ENCODE measurements around the gene UBAC1.
A peak's percentile ranks its signal among the peaks of the same experiment; 100 is the strongest.
"Not testable (repeated sequence)": the region's sequence is repeated elsewhere in the genome, so short reads cannot be mapped to it uniquely, and the experiment has no call there.

UBAC1 gene

DNA sequence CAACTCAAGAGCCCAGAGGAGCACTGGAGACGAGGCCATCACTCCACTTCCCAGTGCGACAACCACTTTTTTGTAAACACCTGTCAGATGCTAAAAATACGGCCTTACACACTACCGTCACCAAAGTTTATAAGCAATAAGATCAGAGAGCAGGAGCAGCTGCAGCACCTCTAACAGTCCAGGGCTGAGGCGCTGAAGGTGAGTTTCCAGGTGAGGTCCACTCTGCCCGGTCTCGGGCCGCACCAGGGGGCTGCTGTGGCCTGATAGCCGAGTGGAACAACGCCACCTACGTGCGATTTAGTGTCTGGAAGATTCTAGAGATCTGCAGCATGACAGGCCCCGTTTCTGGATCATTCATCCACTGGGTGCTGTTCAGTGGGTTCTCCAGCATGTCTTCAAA lies 28.1 kb downstream of the UBAC1 start:
- DNase-seq: no peak

DNA sequence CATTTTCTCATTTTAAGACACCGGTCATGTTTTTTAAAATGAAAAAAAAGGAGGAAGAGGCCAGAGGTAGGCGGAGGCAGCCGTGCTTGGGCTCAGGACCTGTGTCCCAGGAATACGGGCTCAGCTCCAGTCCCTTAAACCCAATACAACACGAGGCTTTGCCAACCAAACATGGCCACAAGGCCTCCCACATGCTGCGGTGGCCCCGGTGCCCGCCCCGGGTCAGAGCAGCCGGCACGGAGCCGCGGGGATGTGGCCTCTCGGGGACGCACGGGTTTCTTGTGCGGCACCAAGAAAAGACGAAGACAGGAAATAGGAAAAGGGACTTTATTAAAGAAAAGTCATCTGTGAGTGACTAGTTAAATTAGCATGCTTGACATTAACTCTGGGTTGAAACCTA lies 28.5 kb downstream of the UBAC1 start:
- no peak for DNase-seq

DNA sequence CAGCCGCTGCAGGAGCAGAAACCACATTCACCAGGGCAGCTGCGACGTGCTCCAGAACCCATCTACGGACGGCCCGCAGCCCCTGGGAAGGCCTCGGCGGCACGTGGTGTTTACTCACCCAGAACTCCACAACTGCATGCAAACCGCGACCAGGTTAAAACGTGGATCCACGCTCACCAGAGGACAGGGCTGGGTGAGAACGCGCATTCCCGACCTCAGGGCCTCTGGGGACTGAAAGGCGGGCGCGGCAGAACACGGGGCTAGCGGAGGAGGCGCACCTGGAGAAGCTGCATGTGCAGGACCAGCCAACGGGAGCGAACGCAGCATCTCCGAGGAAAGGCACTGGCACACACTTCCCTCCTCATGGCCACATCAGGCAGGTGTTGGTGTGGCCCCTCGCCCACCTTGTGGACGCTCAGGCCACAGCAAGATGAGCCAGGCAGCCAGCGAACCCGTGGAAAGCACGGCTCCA lies 29.8 kb downstream of the UBAC1 start:
- no peak for DNase-seq

DNA sequence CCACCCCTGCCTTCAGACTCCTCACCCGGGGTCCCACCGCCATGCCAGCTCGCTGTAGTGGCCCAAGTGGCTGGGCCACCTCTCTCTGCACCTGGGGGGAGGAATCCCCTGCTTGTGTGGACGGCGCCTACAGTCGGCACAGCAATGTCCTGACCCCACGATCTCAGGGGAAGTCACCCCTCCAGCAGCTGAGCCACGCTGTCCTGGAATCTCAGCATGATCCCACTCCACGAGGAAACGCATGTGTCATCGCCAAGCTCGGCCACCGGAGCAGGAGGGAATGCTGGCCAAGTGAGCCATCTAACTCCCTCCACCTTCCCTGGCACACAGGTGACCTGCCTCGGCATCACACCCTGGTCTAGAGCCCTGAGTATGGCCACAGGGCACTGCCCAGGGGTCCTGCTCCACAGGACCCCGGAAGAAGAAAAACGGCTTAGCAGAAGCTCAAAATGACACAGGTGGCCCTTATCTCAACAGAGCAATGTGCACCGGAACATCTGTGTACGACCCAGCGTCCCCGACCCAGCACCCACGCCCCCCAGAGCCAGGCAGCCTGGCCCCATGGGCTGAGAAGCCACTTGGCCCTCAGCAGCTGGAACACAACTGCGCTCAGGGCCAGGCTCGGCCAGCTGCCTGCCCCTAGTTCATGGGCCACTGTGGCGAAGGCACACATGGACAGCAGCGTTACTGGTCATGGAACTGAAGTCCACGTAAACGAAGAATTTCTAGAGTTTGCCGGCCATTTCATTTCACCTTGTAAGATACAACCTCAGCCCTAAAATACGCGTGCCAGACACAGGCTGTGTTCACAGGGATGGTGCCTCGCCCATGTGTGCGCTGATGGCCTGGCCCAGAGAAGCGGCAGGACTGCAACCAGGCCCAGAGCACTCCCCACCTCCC lies 30.5 kb downstream of the UBAC1 start:
- DNase-seq: no peak

DNA sequence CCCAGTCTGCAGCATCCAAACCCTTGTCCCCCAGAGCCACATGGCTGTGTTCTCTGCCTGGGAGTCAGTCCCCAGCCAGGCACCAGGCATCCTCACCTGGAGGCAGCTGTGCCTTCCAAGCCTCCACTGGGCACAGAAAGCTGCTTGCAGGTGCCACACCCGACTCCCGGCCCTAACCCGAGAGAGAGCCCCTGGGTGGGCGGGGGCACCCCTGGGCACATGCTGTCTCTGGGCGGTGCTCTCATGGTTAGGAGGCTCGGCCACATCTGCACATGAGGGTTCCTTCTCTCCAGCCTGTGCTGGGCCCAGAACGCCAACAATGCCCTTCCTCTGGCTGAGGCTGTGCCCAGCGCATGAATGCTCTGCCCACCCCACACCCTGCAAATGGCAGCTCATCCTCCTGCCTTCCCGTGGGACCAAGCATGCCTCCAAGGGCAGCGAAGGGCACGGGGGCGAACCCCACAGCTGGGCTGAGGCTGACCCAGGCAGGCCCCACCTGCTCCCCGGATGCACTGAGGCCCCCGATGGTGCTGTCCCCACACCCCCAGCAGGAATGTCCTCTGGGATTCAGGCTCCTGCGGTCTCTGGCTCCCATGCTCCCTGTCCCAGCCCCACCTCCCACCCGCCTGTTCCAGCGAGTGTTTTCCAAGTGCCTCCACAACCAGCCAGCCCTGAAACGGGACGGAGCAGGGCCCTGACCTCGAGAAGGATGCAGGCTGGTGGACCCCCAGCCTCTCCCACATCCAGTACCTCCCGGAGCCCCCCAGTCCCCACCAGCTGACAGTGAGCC lies 31.3 kb downstream of the UBAC1 start:
- DNase-seq: no peak

DNA sequence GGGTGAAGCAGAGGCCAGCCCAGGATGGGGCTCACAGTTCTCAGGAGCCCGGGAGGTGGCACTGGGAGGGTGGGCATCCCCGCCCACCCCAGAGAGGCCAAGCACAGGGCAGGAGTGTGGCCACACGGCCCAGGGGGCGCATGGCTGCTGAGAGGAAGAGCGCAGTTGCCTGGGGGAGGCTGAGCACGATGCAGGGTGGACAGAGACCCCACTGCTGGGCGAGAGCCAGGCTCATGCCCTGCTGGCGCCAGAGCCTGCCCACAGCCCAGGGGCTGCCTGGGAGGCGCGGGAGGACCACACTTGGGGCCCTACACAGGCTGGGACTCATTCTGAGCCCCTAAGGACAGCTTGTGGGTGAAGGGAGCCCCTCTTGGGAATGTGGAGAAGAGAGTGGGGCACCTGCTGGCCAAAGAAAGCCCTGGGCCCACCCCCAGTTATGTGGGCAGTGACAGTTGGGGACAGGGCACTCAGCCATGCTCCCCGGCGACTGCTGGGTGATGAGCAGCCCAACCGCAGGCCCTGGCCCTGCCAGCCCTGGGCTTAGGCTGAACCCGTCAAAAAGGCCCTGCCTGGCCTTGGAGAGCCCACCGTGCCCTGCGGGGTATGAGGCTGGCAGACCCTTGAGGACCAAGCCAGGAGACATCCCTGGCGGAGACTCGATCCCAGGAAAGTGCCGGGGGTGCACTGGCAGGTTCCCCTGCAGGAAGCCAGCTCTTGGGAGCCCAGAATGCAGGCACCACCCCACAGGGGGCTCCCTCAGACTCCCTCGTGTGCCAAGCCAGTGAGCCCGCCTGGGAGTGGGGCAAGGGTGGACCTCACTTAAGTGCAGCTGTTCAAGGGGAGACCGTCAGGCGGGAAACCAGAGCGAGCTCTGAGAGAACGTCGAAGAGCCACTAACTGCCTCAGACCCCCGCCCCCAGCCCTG lies 32.2 kb downstream of the UBAC1 start:
- DNase-seq: no peak

DNA sequence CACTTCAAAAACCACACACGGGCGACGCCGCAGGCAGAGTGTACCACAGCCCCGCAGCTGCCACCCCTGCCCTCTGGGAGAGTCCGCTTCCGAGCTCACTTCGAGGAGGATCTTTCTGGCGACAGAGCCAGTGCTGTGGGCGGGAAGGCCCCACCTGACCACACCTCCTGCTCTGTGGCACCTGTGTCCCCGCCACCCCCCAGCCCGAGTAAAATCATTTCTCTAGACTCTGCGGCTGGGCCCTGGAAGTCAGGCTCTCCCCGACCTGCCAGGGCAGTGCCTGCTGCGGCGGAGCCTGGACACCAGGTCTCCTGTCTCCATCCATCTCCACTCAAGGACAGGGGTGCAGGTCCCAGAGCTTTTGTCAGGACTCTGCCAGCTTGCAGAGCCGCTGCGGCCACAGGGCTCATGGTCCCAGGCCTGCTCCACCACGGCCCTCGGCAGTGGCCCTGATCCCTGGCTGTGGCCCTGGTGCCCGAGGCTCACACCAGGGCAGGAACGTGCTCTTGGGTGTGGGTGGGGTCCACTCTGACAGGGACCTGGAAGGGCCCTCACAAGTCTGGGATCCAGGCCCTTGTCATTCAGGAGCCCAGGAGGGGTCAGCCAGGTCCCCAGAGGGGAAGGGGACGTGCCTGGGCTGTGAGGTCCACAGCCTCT lies 33.0 kb downstream of the UBAC1 start:
- no peak for DNase-seq

DNA sequence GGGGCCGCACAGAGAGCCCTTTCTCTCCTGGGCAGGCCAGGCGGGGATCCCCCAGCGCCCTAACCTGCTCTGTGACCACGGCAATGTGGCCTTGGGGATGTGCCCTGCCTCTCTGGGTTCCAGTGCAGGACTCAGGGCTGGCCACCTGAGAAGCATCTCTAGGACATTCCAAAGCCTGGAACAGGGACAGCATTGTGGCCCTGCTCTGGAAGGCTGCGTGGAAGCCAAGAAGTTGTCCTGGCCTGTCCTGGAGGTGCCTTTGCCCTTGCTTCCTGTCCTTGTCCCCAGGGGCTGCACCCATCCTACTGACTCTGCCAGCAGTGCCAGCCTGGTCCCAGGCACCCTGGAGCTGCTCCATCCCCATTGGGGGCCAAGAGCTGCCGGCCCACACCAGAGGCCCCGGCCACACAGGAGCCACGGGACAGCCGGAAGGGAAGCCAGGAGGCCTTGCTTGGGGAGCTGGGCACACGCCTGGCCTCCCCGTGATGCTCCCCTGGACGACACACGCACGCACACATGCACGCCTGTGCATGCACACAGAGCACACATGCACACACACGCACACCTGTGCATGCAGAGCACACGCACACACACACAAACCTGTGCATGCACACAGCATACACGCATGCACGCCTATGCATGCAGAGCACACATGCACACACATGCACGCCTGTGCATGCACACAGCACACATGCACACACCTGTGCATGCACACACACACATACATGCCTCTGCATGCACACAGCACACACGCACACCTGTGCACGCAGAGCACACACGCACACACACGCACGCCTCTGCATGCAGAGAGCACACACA lies 33.8 kb downstream of the UBAC1 start:
- DNase-seq: no peak

DNA sequence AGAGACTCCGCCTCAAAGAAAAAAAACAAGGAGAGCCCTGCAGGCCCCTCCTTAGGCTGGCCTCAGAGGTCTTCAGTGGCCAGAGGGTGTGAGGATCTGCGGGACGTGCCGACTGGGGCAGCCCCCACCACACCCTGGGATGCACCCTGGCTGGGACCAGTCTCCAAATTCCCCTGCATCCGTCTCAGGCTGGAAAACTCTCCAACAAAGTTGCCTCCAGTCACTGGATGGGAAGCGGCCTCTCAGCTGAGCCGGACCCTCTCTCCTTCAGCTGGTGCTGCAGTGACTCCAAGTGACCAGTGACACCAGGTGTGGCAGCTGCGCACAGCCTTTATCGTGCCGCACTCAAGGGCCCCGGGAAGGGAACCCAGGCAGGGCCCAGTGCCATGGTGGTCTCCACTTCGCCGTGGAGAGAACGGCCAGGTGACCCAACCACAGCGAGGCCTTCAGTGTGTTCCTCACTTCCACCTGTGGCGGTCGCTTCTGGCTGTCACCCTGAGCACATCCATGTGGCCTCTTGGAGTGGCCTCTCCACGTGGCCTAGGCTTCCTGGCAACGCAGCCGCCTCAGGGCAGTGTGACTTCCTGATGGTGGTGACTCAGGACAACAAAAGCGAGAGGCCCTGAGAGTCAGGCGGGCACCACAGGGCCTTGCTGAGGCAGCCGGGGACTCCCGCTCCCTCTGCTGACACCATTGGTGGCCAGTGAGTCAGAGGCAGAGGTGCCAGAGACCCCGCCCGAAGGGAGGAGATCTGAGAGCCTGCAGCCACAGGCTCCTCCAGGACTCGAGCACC lies 34.6 kb downstream of the UBAC1 start:
- peak; percentile 23 to 78 for DNase-seq

DNA sequence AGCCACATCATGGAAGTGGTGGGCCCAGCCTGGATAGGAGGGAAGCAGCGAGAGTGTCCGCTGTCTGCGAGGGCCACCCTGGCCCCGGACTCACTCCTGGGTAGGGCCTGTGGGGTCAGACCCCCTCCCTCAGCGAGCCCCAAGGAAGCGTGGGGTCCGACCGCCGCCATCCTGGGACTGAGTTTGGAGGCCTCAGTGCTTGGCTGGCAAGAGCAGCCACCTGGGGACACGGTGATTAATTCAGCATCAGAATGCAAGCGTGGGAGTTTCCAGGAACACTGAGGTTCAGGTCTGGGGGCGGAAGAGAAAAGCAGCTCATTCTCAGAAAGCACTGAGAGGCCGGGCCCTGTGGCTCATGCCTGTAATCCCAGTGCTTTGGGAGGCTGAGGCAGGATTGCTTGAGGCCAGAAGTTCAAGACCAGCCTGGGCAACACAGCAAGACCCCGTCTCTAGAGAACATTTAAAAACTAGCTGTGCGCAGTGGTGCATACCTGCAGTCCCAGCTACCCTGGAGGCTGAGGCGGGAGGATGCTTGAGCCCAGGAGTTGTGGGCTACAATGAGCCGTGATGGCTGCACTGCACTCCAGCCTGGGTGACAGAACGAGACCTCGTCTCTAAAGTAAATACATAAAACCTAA lies 35.6 kb downstream of the UBAC1 start:
- DNase-seq: no peak

DNA sequence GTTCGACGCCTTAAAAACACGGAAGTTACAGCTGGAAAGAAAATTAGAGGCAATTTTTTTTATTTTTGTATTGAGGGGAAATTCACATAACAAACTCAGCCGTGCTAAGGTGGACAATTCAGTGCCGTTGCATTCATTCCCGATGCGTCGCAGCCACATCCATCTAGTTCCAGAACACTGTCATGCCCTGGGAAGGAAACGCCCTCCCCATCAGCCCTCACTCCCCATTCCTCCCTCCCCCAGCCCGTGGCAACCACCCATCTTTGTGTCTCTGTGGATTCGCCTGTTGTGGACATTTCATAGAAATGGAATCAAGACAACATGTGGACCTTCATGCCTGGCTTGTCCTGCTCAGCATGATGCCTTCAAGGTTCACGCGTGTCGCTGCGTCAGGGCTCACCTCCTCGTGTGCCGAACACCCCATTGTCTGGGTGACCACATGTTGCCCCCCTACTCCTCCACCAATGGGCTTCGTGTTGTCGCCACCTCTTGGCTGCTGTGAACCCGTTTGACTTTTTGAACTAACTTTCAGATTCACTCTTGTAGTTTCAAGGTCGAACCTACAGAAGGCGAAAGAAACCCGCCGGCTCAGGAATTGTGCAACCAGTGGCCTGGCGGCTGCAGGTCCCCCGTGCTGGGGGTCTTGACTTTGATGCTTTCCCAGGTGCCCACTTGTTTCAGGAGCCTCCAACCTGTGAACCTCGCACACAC lies 36.4 kb downstream of the UBAC1 start:
- DNase-seq: no peak

DNA sequence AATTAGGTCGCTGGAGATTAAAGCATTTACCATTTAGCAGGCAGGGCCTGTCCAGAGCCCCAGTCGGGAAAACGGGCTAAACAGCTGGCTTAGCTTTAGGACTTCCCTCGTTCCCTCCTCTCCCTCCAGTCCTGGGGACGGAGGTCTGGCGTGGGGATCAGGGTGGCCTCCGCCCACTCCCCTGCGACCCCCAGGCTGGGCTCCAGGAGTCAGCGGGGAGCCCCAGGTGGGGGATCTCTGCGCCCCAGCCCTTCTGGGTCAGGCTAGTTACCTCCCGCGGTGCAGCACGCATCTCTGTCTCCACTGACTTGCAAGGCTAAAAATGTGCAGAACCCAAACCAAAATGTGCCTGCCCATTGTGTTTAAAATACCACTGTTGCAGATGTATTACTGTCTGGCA lies 37.7 kb downstream of the UBAC1 start:
- no peak for DNase-seq

DNA sequence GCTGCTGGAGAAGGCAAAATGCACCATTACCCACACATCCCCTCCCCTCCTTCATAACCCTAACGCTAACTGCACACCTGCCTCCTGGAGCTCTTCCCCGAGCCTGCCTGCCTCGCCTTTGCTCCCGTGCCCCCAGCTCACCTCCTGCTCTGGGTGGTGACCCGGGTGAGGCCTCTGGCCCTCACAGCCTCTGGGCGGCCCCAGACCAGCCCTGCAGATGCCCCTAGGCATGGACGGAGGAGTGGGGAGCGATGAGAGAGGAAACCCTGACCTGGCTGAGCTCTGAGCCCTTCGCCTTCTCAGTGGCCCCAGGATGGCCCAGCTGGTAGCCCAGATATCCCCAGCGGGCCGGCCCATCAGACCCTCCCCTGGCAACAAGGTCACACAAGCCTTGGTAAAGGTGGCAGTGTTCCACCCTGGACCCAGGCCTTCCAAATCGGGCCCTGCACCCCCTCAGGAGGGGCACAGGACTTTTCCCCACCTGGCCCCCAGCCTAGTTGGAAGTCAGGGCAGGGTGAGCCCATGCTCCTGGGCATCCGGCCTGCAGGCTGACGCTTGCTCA lies 39.3 kb downstream of the UBAC1 start:
- no peak for DNase-seq

DNA sequence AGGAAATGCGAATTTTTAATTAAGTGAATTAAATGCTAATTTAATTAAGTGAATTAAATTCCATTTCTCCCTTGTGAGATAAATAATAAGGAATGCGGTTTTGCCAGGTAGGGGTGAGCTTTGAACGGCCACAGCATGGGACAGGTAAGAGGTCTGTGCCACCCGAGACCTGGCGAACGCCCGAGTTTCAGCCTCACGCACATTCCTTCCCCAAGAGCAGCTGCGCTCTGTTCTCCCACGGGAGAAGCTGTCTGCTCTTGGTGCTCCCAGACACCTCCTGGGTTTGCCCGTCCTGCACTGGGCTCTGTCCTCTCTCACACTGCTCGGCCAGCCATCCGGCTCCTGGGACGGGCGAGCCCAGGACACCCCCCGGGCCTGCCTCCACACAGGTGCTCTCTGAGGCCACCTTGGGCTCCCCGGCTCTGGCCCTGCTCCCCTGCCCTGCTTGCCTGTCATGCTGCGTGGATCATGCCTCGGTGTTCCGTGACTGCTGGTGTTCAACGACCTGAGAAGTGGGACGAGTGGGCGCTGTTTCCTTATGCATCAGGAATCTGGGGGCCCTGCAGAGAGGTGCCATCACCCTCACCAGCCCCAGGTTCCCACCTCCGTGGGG lies 40.1 kb downstream of the UBAC1 start:
- DNase-seq: no peak

DNA sequence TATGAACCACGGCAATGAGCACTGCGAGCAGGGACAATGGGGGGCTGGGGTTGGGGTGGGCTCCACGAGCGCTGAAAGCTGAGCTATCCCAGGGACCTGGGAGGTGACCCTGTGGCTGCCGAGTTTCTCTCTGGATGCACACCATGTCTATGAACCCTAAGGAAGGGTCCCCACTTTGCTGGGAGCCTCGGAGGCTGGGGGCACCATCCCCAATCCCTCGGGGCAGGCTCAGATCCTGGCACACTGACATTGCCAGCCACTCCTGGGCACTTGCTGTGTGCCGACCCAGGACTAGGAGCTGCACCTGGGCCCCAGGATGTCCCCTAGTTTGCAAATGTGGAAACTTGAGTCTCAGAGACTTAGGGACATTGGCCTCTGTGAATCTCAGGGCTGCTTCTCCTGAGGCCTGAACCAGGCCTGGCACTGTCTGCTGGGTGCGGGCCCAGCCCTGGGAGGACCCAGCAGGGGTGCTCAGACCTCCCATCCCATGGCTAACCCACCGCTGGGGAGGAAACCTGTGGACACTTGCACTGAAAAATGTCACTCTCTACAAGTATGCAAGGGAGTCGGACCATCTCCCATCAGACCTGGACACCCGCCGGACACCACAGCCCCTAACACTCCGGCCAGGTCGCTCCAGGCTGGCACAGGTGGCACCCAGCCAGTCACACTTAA lies 40.8 kb downstream of the UBAC1 start:
- DNase-seq: no peak

DNA sequence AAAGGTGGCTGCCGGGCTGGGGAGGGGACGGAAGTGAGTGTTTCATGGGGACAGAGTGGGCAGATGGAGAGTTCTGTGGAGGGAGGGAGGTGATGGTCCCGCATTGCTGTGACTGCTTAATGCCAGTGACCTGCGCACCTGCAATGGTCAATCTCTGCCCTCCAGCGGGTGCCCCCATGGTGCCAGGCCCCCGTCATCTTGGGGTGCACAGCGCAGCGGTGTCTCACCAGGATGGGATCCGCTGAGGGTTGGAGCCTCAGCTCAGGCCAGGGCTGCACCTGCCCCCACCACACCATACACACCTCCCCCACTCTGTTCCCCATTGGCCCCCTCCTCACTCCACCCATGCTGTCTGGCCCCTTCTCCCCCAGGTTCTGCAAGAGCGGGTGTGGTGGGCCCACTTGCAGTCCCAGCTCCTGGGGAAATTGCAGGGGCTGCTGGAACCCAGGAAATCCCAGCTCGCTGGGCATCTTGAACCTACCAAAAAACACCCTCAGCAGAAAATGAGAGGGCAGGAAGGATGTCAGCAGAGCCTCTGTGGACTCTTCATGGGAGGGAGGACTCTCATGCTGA lies 41.8 kb downstream of the UBAC1 start:
- DNase-seq: no peak

DNA sequence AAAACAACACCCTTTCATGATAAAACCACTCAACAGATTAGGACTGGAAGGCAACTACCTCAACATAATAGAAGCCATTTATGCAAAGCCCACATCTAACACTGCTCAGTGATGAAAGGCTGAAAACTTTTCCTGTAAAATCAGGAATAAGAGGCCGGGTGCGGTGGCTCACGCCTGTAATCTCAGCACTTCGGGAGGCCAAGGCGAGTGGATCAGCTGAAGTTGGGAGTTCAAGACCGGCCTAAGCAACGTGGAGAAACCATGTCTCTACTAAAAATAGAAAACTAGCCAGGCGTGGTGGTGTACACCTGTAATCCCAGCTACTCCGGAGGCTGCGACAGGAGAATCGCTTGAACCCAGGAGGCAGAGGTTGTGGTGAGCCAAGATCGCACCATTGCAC lies 44.9 kb downstream of the UBAC1 start:
- not testable (repeated sequence) for DNase-seq

DNA sequence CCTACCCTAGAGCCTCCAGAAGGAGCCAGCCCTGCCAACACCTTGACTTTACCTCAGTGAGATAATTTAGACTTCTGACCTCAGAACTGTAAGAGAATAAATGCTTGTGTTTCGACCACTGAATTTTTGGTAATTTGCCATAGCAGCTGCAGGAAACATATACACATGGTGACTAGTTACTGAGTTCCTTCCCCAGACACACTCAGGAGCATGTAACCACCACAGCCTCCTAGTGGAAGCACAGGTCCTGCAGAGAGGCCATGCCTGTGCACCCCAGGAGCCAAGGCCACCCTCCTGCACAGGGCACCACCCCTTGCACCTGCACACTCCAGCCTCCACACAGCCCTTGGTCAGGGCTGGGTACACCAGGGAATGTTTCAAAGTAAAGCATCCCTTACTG lies 46.3 kb downstream of the UBAC1 start:
- no peak for DNase-seq
